Karpas-422 (cell line): ENCODE results near the gene MPP2. TPM values are rescaled to one million over a fixed set of nuclear protein-coding genes. Genes with fewer than 3 reads are reported as not detected.
"Not testable (repeated sequence)": the region's sequence is repeated elsewhere in the genome, so short reads cannot be mapped to it uniquely, and the experiment has no call there.

ENCODE experiments used
- DNase-seq: peaks from one replicate; pipeline ENCODE4 v3.0.0-alpha.2; 2015
- H2AFZ ChIP-seq: fragments of 200-600 bp; sonication (generic); 2 replicates; pipeline ENCODE4 v1.6.1; 2014; ENCODE audit warnings: antibody characterized with exemption, low read length, mixed read lengths
- H3K27ac ChIP-seq: fragments of 200-600 bp; sonication (generic); 2 replicates; pipeline ENCODE4 v1.5.1; 2014; ENCODE audit warnings: mild to moderate bottlenecking, low read length, moderate library complexity
- H3K27me3 ChIP-seq: fragments of 200-600 bp; sonication (generic); 2 replicates; pipeline ENCODE4 v1.6.1; 2014; ENCODE audit warnings: low read length, mixed read lengths
- H3K36me3 ChIP-seq: fragments of 200-600 bp; sonication (generic); 2 replicates; pipeline ENCODE4 v1.6.1; 2014; ENCODE audit warnings: low read length, mixed read lengths; ENCODE audit not compliant: insufficient read depth
- H3K4me1 ChIP-seq: fragments of 200-600 bp; sonication (generic); 2 replicates; pipeline ENCODE4 v1.6.1; 2014; ENCODE audit warnings: mild to moderate bottlenecking, low read length, mixed read lengths
- H3K4me2 ChIP-seq: fragments of 200-600 bp; sonication (generic); 2 replicates; pipeline ENCODE4 v1.6.1; 2014; ENCODE audit warnings: low read length, low read depth, mild to moderate bottlenecking; ENCODE audit not compliant: poor library complexity, severe bottlenecking
- H3K4me3 ChIP-seq: fragments of 200-600 bp; sonication (generic); 2 replicates; pipeline ENCODE4 v1.5.1; 2014; ENCODE audit warnings: mild to moderate bottlenecking, antibody characterized with exemption, low read length, mixed read lengths
- H3K79me2 ChIP-seq: fragments of 200-600 bp; sonication (generic); 2 replicates; pipeline ENCODE4 v1.6.1; 2014; ENCODE audit warnings: mild to moderate bottlenecking, low read length, mixed read lengths
- H3K9ac ChIP-seq: fragments of 200-600 bp; sonication (generic); 2 replicates; pipeline ENCODE4 v1.6.0; 2014; ENCODE audit warnings: low read length
- H3K9me2 ChIP-seq: fragments of 200-600 bp; sonication (generic), shearing (Covaris generic); replicated peaks from 2 replicates; pipeline ENCODE4 v1.6.0; 2014; ENCODE audit warnings: mild to moderate bottlenecking, low read length, moderate library complexity; ENCODE audit not compliant: insufficient read depth
- H3K9me3 ChIP-seq: fragments of 300-700, 200-600 bp; sonication (generic); 2 replicates; pipeline ENCODE4 v1.6.1; 2014; ENCODE audit warnings: low read length, mixed read lengths
- H4K20me1 ChIP-seq: fragments of 200-600 bp; sonication (generic); 2 replicates; pipeline ENCODE4 v1.6.1; 2014; ENCODE audit warnings: mild to moderate bottlenecking, antibody characterized with exemption, low read length, low read depth; ENCODE audit not compliant: insufficient read depth
- total RNA-seq: library from RNA; depleted of rRNA; stranded (reverse); fragments of >200 nt; shearing (Covaris generic); gene quantifications from 2 replicates; pipeline ENCODE4 v1.2.3, GENCODE V29; 2014; ENCODE audit warnings: low replicate concordance

Gene MPP2
- total RNA-seq, 1 experiment from 2014 or later, result not detected

GRCh38 chr17:43935926-43936261, 28.6 kb upstream of the MPP2 start:
- Histone ChIP-seq H3K79me2 (no peaks in the 10 kb centered on the region), H3K36me3 (no peaks in the 10 kb centered on the region), H3K27ac (no peak overlapping the region), H3K4me2 (no peak overlapping the region), H3K9ac (no peak overlapping the region), H2AFZ (no peak overlapping the region), H4K20me1 (no peaks in the 10 kb centered on the region), H3K4me1 (no peaks in the 10 kb centered on the region), H3K4me3 (no peak overlapping the region), H3K9me2 (no peaks in the 10 kb centered on the region), H3K9me3 (no peaks in the 10 kb centered on the region), H3K27me3 (no peaks in the 10 kb centered on the region)
- no peak for DNase-seq

DNA sequence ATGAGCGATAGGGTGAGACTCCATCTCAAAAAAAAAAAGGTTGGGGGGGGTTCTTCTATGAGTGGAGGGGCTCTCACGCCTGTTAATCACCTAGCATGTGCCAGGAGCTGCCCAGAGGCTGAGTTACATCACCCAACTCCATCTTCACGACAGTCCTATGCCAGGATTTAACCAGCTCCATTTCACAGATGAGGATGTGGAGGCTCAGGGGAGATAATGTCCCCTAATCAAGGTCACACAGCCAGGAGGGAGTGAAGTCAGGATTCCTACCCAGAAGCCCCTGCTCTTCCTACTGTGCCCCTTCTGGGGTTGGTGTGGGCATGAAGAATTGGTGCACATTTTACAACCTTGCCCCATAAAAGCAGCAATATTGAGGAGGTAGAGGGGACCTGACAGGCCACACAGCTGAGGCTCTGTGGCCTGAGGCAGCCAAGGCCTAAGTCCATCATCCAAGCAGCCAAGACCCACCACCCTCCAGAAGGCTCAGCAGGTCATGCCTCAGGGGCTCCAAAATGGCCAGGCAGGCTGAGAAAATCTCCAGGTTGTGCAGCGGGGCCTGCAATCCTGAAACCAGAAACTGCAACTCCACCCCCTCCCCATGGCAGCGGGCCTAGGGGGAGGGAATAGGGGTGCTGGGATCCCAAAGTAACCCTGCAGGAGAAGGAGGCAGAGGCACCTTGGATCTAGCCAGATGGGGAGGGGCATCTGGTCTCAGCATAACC, 28.0 kb upstream of the MPP2 start:
- Histone ChIP-seq H3K9ac (no peak overlapping the region), H3K4me2 (no peak overlapping the region), H3K79me2 (no peaks in the 10 kb centered on the region), H3K9me3 (no peaks in the 10 kb centered on the region), H3K9me2 (no peaks in the 10 kb centered on the region), H3K4me3 (no peak overlapping the region), H4K20me1 (no peaks in the 10 kb centered on the region), H3K4me1 (no peaks in the 10 kb centered on the region), H3K27me3 (no peaks in the 10 kb centered on the region), H3K27ac (no peak overlapping the region), H3K36me3 (no peaks in the 10 kb centered on the region), H2AFZ (no peak overlapping the region)
- no peak for DNase-seq

DNA sequence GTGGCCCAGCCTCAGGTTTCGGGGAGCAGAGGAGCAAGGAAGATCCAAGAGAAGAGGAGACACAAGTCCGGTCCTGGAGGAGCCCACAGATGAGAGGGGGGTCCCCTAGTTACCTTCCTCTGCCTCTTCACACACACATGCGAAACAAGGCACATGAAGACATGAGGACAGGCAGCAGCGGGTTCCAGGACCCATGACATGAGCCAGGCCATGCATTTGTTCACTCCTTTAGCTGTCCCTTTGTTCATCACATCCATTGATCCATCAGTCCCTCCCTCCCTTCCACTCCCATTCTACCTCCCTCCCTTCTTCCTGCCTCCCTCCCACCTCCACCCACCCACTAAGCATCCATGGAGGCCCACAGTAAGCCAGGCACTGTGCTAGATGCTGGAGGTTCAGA, 25.6 kb upstream of the MPP2 start:
- Histone ChIP-seq H4K20me1 (no peaks in the 10 kb centered on the region), H3K36me3 (no peaks in the 10 kb centered on the region), H3K9me2 (no peaks in the 10 kb centered on the region), H3K4me2 (no peak overlapping the region), H3K79me2 (no peaks in the 10 kb centered on the region), H3K27me3 (no peaks in the 10 kb centered on the region), H3K4me3 (no peak overlapping the region), H3K9me3 (no peaks in the 10 kb centered on the region), H2AFZ (no peak overlapping the region), H3K9ac (no peak overlapping the region), H3K4me1 (no peaks in the 10 kb centered on the region), H3K27ac (no peak overlapping the region)
- no peak for DNase-seq

DNA sequence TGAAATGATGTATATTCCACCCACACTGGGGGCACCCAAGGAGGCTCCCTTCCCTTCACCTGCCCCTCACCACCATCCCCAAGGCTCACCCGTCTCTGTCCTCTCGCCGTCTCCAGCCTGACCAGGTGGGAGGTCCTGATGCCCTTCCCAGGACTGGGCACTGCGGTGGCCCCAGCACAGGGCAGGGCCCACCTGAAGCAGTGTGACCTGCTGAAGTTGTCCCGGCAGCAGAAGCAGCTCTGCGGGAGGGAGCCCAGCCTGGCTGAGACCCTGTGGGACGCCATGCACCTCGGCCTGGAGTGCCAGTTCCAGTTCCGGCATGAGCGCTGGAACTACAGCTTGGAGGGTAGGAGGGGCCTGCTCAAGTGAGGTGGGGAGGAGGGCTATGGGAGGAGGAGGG, 25.0 kb upstream of the MPP2 start:
- H3K4me3 ChIP-seq, result no peak overlapping the region

DNA sequence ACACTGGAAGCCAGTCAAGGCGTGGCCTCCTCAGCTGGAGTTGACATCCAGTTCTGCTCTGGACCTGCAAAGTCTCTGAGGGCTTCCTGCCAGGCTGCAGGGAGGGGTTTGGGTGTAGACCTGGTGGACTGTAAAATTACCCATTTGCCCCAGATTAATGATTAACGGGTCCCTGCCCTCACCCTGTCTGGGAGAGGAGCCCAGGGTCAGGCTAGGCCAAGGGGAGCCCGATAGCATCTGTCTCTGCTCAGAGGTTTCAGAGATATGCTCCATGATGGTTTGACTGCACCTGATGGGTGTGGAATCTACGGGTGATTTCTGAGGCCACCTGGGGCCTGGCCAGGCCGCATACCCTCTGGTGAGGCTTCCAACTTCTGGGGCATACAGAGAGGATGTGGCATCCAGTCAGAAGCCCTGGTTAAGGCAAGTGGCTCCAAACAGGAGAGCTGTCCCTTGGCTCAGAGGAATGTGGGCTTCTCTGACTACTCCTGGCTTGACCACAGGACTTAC, 23.8 kb upstream of the MPP2 start:
- H3K9me3 ChIP-seq, result no peaks in the 10 kb centered on the region
- no peaks in the 10 kb centered on the region for H3K79me2 ChIP-seq
- H3K4me3 ChIP-seq, result no peak overlapping the region
- H3K27me3 ChIP-seq, result no peaks in the 10 kb centered on the region
- no peaks in the 10 kb centered on the region for H3K36me3 ChIP-seq
- no peak for DNase-seq
- H3K9me2 ChIP-seq, result no peaks in the 10 kb centered on the region
- no peak overlapping the region for H3K4me2 ChIP-seq
- H3K4me1 ChIP-seq, result no peaks in the 10 kb centered on the region
- H3K27ac ChIP-seq, result no peak overlapping the region
- no peaks in the 10 kb centered on the region for H4K20me1 ChIP-seq
- H3K9ac ChIP-seq, result no peak overlapping the region
- no peak overlapping the region for H2AFZ ChIP-seq

More for the DNA sequence above, 25.0 kb upstream of the MPP2 start:
- Histone ChIP-seq H3K9me2 (no peaks in the 10 kb centered on the region), H3K36me3 (no peaks in the 10 kb centered on the region), H3K9ac (no peak overlapping the region), H3K4me1 (no peaks in the 10 kb centered on the region), H4K20me1 (no peaks in the 10 kb centered on the region), H3K4me2 (no peak overlapping the region), H3K79me2 (no peaks in the 10 kb centered on the region), H2AFZ (no peak overlapping the region), H3K9me3 (no peaks in the 10 kb centered on the region), H3K27me3 (no peaks in the 10 kb centered on the region), H3K27ac (no peak overlapping the region)
- no peak for DNase-seq

DNA sequence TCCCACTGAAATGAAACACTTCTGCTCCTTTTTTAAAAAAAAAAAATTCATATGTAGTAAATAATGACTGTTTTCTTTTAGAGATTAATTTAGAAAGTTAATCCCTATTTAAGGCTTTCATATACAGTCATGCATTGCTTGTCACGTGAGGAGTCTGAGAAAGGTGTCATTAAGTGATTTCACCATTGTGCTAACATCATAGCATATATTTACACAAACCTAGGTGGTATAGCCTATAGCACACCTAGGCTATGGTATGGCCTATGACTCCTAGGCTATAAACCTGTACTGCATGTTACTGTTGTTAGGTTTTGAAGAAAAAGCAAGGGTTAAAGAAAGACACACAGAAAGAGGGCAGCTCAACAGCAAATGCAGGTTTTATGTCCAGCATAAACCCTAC, 21.3 kb upstream of the MPP2 start:
- Histone ChIP-seq H3K4me2 (no peak overlapping the region), H3K4me1 (no peaks in the 10 kb centered on the region), H2AFZ (no peak overlapping the region), H4K20me1 (no peaks in the 10 kb centered on the region), H3K27me3 (no peaks in the 10 kb centered on the region), H3K9ac (no peak overlapping the region), H3K9me2 (no peaks in the 10 kb centered on the region), H3K9me3 (no peaks in the 10 kb centered on the region), H3K36me3 (no peaks in the 10 kb centered on the region), H3K79me2 (no peaks in the 10 kb centered on the region), H3K27ac (no peak overlapping the region), H3K4me3 (no peak overlapping the region)
- DNase-seq, result no peak

- not testable (repeated sequence) for H3K4me1 ChIP-seq, H3K9me3 ChIP-seq, H4K20me1 ChIP-seq, H3K27me3 ChIP-seq, H3K36me3 ChIP-seq, H2AFZ ChIP-seq, H3K9me2 ChIP-seq, H3K4me3 ChIP-seq, H3K27ac ChIP-seq, H3K4me2 ChIP-seq, DNase-seq, H3K79me2 ChIP-seq, H3K9ac ChIP-seq
Measured at GRCh38 chr17:43927929-43928328, 20.6 kb upstream of the MPP2 start.

DNA sequence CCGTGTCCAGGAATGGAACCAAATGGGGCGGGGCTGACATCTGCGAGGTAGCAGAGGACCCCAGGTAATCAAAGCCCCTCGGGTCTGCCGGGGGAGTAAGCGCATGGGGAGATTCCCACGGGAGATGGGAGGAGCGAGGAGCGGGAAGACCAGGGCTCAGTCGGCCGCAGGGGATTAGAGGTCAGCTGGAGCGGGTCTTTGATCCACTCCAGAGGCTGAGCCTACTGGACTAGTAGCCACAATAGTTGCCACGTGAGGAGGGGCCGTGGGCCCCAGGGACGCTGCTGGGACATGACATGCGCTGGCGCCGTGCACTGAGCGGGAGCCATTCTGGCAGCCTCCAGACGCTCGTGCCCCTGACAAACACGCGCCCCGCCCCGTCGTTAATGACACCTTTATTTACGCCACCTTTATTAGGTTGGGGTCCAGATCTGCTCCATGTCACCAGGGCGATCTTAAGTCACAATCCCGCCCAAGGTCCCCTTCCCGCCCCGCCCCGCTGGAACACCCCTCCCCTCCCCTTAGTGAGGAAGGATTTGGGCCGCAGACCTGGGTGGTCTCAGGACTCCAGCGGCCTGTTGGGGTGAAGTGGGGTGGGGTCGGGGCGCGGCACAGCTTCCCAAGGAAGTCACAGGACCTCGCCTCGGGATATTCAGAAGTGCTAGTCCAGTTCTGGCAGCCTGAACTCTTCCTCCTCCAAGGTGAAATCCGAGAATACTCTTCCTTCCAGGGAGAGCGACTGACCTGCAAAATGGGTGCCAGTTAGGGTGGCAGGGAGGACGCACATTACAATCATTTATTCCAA, 19.9 kb upstream of the MPP2 start:
- H3K9me2 ChIP-seq, result no peaks in the 10 kb centered on the region
- H3K27ac ChIP-seq, result no peak overlapping the region

More for the DNA sequence above, 19.9 kb upstream of the MPP2 start:
- no peak overlapping the region for H3K9ac ChIP-seq
- no peaks in the 10 kb centered on the region for H3K36me3 ChIP-seq
- no peaks in the 10 kb centered on the region for H3K79me2 ChIP-seq
- no peaks in the 10 kb centered on the region for H3K27me3 ChIP-seq
- no peak overlapping the region for H3K4me2 ChIP-seq
- DNase-seq, result no peak
- H4K20me1 ChIP-seq, result no peaks in the 10 kb centered on the region
- no peak overlapping the region for H3K4me3 ChIP-seq
- no peaks in the 10 kb centered on the region for H3K9me3 ChIP-seq
- H3K4me1 ChIP-seq, result no peaks in the 10 kb centered on the region
- H2AFZ ChIP-seq, result no peak overlapping the region
